Breast epithelium (tissue), 4 donors: ENCODE measurements around the gene CASK. TPM values are rescaled to one million over a fixed set of nuclear protein-coding genes. Genes with fewer than 3 reads are reported as not detected.

Source experiments
- DNase-seq, 2 donors: peaks; one replicate each; pipeline ENCODE4 v3.0.0-alpha.2; 2019; ENCODE audit warnings: low spot score in 2 of 2
- H3K27ac ChIP-seq, 2 donors: fragments of 200-600 bp; sonication (generic) in 1 of 2; one replicate each; pipeline ENCODE4 v1.5.1; 2016 to 2019; ENCODE audit warnings: mild to moderate bottlenecking in 1 of 2
- H3K27me3 ChIP-seq, 2 donors: fragments of 200-600 bp; sonication (generic) in 1 of 2; one replicate each; pipeline versions ENCODE4 v1.5.1 to v1.6.0; 2017 to 2019; ENCODE audit warnings: control low read depth in 1 of 2, mild to moderate bottlenecking in 1 of 2
- H3K36me3 ChIP-seq: fragments of 200-600 bp; one replicate; pipeline ENCODE4 v1.5.1; 2019
- H3K4me1 ChIP-seq, 2 donors: fragments of 200-600 bp; sonication (generic); one replicate each; pipeline ENCODE4 v1.5.1; 2016 to 2019; ENCODE audit warnings: control low read depth in 1 of 2
- H3K4me3 ChIP-seq, 3 donors: fragments of 200-600 bp; sonication (generic); 1 replicate in 2 of 3; 2 replicates in 1 of 3; pipeline ENCODE4 v1.5.1; 2016 to 2019; ENCODE audit warnings: mild to moderate bottlenecking in 3 of 3, moderate library complexity in 2 of 3
- H3K9me3 ChIP-seq, 2 donors: fragments of 200-600 bp; sonication (generic) in 1 of 2; one replicate each; pipeline ENCODE4 v1.5.1; 2016 to 2019; ENCODE audit warnings: control low read depth in 1 of 2
- CTCF ChIP-seq, 3 donors: fragments of 450-650 bp; IDR thresholded peaks; one replicate each; pipeline ENCODE4 v1.5.1; 2016 to 2017; ENCODE audit warnings: antibody characterized with exemption in 3 of 3, mild to moderate bottlenecking in 3 of 3, moderate library complexity in 3 of 3
- POLR2A ChIP-seq: fragments of 450-650 bp; IDR thresholded peaks from one replicate; pipeline ENCODE4 v1.6.1; 2016; ENCODE audit warnings: antibody characterized with exemption, mild to moderate bottlenecking, moderate library complexity
- POLR2AphosphoS5 ChIP-seq, 3 donors: sonication (generic); formaldehyde crosslinking; IDR thresholded peaks; one replicate each; pipeline ENCODE4 v1.6.1; 2017; ENCODE audit warnings: antibody characterized with exemption in 3 of 3
- intact Hi-C: fragments of 100-400 bp; cut with DNase I; formaldehyde crosslinking; loops from one replicate; pipeline ENCODE4 v1.15.1; 2023; ENCODE audit warnings: low total_unique reads
- total RNA-seq, 3 donors: library from RNA; depleted of rRNA; stranded (reverse); fragments of >200 nt; gene quantifications; one replicate each; pipeline ENCODE4 v1.1.0, GENCODE V29; 2016

CASK gene
- total RNA-seq, 3 donors from 2014 or later, result 34.4 to 103 (median 52.4) TPM

- no peaks in the 10 kb centered on the region for H3K36me3 ChIP-seq
- H3K4me1 ChIP-seq, result no peaks in the 10 kb centered on the region
- no peak for DNase-seq
- intact Hi-C loops, result no loop called here
- TF ChIP-seq CTCF (IDR thresholded peaks at IDR 0.05), result no peak
- no peak for TF ChIP-seq POLR2AphosphoS5 (IDR thresholded peaks at IDR 0.05)
- no peak for TF ChIP-seq POLR2A
- no peak overlapping the region for H3K4me3 ChIP-seq
- H3K27ac ChIP-seq, result no peak overlapping the region
- H3K9me3 ChIP-seq, result no peaks in the 10 kb centered on the region
- peaks cover 0 to 23% of the 10 kb centered on the region in 2 donors for H3K27me3 ChIP-seq
Measured at GRCh38 chrX:41665686-41666085, 257.7 kb downstream of the CASK start.

GRCh38 chrX:41664908-41665307 lies 258.4 kb downstream of the CASK start:
- H3K9me3 ChIP-seq, result no peaks in the 10 kb centered on the region
- no peaks in the 10 kb centered on the region for H3K4me1 ChIP-seq
- H3K27ac ChIP-seq, result no peak overlapping the region
- intact Hi-C loops, result no loop called here
- no peaks in the 10 kb centered on the region for H3K36me3 ChIP-seq
- H3K4me3 ChIP-seq, result no peak overlapping the region
- peaks cover 0 to 23% of the 10 kb centered on the region in 2 donors for H3K27me3 ChIP-seq
- DNase-seq, result no peak
- TF ChIP-seq POLR2AphosphoS5 (IDR thresholded peaks at IDR 0.05) (no peak), CTCF (IDR thresholded peaks at IDR 0.05) (no peak), POLR2A (no peak)

- Histone ChIP-seq H3K4me3 (no peak overlapping the region), H3K9me3 (no peaks in the 10 kb centered on the region), H3K27ac (no peak overlapping the region), H3K27me3 (peaks cover 0 to 24% of the 10 kb centered on the region in 2 donors), H3K36me3 (no peaks in the 10 kb centered on the region), H3K4me1 (no peaks in the 10 kb centered on the region)
- no peak for DNase-seq
- no peak for TF ChIP-seq CTCF (IDR thresholded peaks at IDR 0.05)
- TF ChIP-seq POLR2AphosphoS5 (IDR thresholded peaks at IDR 0.05), result no peak
- TF ChIP-seq POLR2A, result no peak
- intact Hi-C loops, result no loop called here
Measured at GRCh38 chrX:41664375-41664901, 258.9 kb downstream of the CASK start.

- intact Hi-C loops, result no loop called here
- no peak overlapping the region for H3K4me3 ChIP-seq
- peaks cover 0 to 42% of the 10 kb centered on the region in 2 donors for H3K27me3 ChIP-seq
- no peak overlapping the region for H3K27ac ChIP-seq
- H3K9me3 ChIP-seq, result no peaks in the 10 kb centered on the region
- no peak for DNase-seq
- no peaks in the 10 kb centered on the region for H3K4me1 ChIP-seq
- H3K36me3 ChIP-seq, result no peaks in the 10 kb centered on the region
- no peak for TF ChIP-seq CTCF (IDR thresholded peaks at IDR 0.05)
- TF ChIP-seq POLR2AphosphoS5 (IDR thresholded peaks at IDR 0.05), result no peak
- TF ChIP-seq POLR2A, result no peak
Measured at GRCh38 chrX:41661366-41662095, 261.8 kb downstream of the CASK start.

- no peak for DNase-seq
- intact Hi-C loops, result no loop called here
- TF ChIP-seq POLR2A, result no peak
- TF ChIP-seq CTCF (IDR thresholded peaks at IDR 0.05), result no peak
- TF ChIP-seq POLR2AphosphoS5 (IDR thresholded peaks at IDR 0.05), result no peak
- Histone ChIP-seq H3K9me3 (no peaks in the 10 kb centered on the region), H3K4me3 (no peak overlapping the region), H3K27me3 (peaks cover 0 to 30% of the 10 kb centered on the region in 2 donors), H3K27ac (no peak overlapping the region), H3K36me3 (no peaks in the 10 kb centered on the region), H3K4me1 (no peaks in the 10 kb centered on the region)
Measured at GRCh38 chrX:41655631-41656030, 267.7 kb downstream of the CASK start.
